GM15510 (cell line): ENCODE data around the gene CERS4.

Experiments
- POLR2A ChIP-seq: IDR thresholded peaks from 3 replicates; pipeline ENCODE4 v1.6.1; 2011; ENCODE audit warnings: borderline replicate concordance; ENCODE audit not compliant: insufficient read length; ENCODE audit errors: extremely low read depth

Gene CERS4

GRCh38 chr19:8262431-8262830 lies 53.3 kb downstream of the CERS4 start:
- TF ChIP-seq POLR2A: no peak

- TF ChIP-seq POLR2A: no peak
These were observed 56.7 kb downstream of the CERS4 start for GRCh38 chr19:8265872-8266271.

GRCh38 chr19:8269724-8270123 lies 60.6 kb downstream of the CERS4 start:
- no peak for TF ChIP-seq POLR2A

- TF ChIP-seq POLR2A: no peak
These were observed 93.2 kb downstream of the CERS4 start for GRCh38 chr19:8302357-8302691.

- no peak for TF ChIP-seq POLR2A
These were observed 93.6 kb downstream of the CERS4 start for GRCh38 chr19:8302734-8303133.

GRCh38 chr19:8304841-8305621 lies 95.9 kb downstream of the CERS4 start:
- TF ChIP-seq POLR2A: no peak

GRCh38 chr19:8305798-8306197 lies 96.6 kb downstream of the CERS4 start:
- TF ChIP-seq POLR2A: no peak

GRCh38 chr19:8306235-8307054 lies 97.3 kb downstream of the CERS4 start:
- TF ChIP-seq POLR2A: no peak

GRCh38 chr19:8307400-8307964 lies 98.3 kb downstream of the CERS4 start:
- TF ChIP-seq POLR2A: no peak

- peak; percentile 90 for TF ChIP-seq POLR2A
These were observed 99.0 kb downstream of the CERS4 start, which contains the start of gene CD320 for GRCh38 chr19:8307965-8308866. TSS of gene CD320 (minus strand) at chr19:8308358. CDS start at chr19:8308290, 68 bp downstream.

- no peak for TF ChIP-seq POLR2A
These were observed 99.7 kb downstream of the CERS4 start for GRCh38 chr19:8308891-8309291.

- TF ChIP-seq POLR2A: no peak
These were observed 101.3 kb downstream of the CERS4 start for GRCh38 chr19:8310342-8311055.

- no peak for TF ChIP-seq POLR2A
These were observed 102.5 kb downstream of the CERS4 start for GRCh38 chr19:8311461-8312260.
